A204.1 (cell line): ENCODE data around the gene HOXA7.

Source experiments
- FAIRE-seq: peaks from 2 replicates; lab custom pipeline; 2012; peaks lifted over from hg19 to GRCh38; lab: Jason Lieb, UNC

HOXA7 gene

DNA sequence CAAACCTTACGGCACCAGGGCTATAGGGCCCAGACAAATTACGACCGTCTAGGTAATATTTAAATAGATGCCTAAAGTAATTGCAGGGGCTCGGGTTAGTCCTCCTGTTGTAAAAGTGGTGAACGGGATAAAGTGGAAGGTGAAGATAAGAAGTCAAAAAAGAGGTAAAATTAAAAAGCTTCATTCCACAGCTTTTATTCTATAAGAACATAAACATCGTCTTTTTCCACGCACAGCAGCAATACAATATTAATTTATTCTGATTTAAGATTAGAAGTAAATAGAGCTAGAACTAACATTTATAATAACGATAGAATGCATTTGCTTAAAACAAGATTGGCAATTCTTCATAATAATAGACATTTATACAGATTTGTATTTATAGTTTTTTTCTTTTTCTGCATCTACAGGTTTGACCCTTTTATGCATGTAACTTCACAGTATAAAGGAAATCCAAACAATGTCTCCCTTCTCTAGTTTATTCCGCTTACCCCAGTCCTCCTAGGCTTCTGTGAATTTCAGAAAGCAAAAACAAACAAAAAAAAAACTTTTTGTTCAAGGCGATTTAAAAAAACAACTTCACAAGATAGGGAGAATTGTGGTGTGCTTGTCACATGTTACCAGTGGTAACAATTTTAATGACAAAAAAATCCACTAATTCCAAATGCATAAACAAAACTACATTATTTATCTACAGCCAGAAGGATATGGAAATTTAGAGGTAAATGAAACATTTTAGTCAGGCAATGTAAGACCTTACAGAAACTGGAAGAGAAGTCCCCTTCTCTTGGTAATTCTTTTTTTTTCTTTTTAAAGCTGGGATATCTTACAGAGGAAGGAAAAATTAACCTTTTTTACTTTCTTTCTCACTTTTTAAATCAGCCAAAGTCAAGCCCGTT, 14.2 kb upstream of the HOXA7 start:
- FAIRE-seq: no peak

DNA sequence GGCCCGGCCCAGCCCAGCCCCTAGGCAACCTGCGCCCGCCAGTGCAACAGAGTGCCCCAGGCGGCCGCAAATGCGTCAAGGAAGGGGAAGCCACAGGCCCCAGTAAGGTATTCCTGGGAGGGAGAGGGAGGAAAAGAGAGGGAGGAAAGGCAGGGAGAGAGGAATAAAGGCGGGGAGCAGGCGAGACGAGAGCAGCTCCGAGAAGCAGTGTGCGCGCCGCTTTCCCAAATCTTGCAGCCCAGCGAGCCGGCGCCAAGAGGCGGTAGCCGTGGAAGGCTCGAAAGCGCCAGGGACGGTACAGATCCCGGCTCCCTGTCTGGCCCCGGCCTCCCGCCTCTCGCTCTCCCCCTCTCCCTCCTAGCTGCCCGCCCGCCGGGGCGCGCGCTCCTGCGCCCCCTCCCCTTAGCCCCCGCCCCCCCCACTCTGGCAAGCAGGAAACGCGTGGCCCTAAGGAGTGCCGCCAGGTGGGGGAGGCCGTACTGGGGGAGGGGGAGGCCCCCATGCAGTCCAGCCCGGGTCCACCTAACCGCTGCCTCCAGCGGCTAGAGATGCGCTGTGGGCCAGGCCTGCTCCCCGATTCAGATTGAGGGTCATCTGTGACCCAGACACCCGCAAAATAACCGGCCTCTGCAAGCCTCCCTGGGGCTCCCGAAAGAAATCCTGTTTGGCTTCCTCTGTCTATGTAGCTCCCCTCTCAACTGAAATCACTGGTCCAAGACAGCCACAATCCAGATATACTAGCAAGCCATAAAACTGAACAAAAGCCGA, 13.4 kb upstream of the HOXA7 start:
- no peak for FAIRE-seq

DNA sequence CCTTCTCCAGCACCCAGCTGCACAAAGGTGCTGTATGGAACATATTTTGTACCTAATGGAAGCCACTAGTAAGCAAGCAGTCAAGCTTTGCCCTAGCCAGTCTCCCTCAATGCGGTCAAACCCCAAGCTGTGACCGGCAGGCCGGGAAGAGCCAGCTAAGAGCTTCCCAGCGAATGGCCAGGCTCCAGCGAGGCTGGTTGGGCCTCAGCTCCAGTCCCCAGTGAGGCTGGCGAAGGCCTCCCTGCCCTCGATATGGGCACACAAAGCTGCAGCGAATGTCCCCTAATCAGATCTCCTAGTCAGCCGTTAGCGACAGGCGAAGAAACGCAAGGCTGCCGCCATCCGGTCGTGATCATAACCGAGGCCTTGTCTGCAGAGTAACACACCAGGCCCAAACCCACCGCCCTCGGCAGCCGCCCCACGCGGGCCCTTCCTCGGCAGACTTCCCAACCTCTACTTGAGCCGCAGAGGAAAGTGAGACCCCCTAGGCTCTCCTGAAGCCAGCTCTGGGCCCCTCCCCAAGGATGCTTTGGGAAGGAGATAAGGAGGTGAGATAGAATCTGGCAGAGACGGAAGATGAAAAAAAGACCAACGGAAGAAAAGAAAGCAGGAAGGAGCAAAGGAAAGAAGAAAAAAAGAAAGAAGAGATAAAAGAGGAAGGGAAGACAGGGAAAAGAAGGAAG, 11.9 kb upstream of the HOXA7 start:
- no peak for FAIRE-seq

DNA sequence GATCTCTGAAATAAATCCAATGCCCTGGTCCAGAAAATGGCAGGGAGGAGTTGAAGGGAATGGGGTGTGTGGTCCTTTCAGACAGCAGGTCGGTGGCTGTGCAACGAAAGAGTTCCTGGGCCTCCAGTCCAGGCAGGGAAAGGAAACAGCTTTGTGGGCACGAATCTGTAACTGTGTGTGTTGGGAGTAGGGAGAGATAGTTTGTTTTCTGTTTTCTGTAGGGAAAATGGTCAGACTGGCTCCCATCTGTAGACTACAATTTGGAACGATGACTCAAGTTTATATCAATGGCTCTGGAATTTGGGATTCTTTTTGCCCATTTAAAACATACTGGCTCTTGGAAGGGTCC, 11.4 kb upstream of the HOXA7 start:
- FAIRE-seq: no peak

DNA sequence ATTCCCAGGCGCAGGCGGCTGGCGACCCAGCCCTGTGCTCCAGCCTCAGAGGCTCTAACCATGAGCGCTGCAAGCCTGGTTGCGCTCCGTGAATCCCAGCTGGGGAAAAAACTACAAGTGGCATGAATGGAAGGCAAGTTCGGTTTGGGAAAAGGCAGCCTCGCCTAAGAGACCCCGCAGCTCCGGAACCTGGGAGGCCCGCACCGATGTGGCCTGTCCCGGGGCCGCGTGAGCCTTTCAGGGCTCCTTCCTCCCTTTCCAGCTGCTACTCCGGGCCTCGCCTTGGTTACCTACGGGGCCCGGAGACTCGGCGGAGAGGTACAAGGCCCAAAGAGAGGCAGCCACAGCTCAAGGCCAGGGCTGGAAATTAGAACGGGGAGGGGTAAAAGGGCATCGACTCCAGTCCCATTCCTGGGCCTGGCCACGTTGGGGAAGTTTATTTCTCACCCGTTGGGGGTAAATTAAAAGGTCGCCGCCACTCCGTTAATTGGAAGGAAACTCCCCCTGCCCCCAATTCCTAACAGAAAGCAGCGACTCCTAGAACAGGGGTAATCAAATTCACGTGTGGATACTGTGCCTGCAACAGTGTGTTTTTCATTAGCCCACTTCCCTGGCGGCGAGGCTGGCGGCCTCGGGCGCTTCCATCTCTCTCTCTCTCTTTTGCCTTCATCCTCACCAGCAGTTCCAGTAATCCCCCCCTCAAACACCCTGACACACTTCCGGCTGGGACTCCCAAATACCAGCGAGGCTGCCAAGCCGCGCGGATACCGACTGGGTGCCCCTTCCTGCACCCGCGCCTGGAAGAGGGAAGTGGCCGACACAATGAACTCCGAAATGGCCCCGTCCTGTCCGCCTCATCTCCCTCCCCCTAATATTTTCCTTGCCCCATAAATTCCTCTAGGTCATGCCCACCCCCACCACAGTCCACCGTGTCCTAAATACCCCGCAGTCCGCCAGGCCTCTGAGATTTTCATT, 10.3 kb upstream of the HOXA7 start:
- no peak for FAIRE-seq

DNA sequence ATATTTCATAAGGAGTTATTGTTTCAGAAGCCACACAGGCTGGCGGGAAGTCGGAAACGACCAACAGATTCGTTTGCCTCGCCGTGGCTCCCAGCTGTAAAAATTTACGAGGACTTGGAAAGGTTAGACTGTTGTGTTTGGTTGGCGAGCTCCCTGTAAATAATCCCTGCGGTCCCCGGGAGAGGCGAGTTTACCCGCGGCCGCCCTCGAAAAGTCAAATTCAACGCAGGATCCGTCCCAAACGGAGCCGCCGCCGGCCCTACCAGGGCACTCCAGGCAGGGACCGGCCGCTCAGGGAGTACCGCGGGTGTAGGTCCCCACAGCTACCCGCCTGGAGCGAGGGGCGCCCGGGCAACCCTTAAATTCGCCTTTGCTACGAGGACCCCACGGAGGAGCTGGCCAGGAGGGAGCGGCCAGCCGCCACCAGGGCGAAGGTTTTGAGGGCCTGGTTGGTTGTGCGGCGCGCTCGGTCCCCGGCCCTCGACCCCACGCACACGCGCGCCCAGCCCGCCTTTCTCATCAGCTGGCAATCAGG, 9.6 kb upstream of the HOXA7 start:
- no peak for FAIRE-seq

DNA sequence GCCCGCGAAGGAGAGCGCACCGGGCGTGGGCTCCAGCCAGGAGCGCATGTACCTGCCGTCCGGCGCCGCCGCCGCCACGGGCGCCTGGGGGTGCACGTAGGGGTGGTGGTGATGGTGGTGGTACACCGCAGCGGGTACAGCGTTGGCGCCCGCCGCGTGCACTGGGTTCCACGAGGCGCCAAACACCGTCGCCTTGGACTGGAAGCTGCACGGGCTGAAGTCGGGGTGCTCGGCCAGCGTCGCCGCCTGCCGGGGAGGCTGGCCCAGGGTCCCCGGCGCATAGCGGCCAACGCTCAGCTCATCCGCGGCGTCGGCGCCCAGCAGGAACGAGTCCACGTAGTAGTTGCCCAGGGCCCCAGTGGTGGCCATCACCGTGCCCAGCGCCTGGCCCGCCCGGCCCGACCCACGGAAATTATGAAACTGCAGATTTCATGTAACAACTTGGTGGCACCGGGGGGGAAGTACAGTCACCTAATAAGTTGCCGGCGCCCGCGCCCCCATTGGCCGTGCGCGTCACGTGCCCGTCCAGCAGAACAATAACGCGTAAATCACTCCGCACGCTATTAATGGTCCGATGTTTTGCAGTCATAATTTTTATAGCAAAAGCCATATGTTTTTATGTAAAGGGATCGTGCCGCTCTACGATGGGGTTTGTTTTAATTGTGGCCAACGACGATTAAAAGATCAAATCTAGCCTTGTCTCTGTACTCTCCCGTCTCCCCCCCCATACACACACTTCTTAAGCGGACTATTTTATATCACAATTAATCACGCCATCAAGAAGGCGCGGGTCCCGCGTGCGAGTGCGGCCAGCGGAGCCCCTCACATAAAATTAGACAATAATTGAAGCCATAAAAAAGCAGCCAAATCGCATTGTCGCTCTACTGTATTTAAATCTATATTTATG, 8.9 kb upstream of the HOXA7 start, which contains the start of gene HOXA9:
HOXA9 (minus strand) TSS at position 449 of the 907 bp plus-strand sequence; CDS start at position 369, 80 bp downstream.
- FAIRE-seq: no peak

DNA sequence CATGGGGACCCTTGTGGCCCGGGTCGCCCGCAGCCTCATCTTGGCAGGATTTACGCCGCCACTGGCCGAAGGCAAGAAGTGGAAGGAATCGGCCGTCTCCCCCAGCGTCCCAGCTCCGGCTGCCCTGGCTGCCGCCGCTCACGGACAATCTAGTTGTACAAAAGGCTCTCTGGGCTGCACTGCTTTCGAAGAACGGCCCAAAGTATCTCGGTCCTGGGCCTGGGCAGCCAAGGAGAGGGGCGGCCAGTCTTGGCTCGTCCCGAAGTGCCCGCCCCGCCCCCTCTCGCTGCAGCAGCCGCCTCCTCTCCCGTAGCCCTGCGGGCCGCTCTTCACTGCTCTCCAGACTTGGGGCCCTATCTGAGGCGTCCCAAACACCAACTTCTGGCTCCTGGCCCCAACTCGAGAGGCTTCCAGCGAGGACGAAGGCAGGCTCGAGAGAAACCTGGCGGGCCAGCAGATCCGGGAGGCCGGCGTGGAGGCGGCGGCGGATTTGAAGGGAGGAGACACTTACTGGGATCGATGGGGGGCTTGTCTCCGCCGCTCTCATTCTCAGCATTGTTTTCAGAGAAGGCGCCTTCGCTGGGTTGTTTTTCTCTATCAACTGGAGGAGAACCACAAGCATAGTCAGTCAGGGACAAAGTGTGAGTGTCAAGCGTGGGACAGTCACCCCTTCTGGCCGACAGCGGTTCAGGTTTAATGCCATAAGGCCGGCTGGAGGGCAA, 8.1 kb upstream of the HOXA7 start:
- FAIRE-seq: no peak

DNA sequence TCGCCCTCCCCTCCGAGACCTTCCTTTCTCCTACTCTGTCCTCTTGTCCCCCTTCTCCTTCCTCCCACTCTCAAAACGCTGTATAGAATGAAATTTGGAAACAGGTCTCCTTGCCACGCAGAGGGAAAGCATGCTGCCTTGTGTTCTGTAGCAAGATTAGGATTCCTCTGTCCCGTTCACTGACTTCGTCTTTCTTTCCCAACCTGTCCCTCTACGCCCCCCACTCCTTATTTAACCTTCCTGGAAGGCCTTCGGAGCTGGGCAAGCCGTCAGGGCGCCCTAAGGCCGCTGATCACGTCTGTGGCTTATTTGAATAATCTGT, 7.5 kb upstream of the HOXA7 start:
- no peak for FAIRE-seq

DNA sequence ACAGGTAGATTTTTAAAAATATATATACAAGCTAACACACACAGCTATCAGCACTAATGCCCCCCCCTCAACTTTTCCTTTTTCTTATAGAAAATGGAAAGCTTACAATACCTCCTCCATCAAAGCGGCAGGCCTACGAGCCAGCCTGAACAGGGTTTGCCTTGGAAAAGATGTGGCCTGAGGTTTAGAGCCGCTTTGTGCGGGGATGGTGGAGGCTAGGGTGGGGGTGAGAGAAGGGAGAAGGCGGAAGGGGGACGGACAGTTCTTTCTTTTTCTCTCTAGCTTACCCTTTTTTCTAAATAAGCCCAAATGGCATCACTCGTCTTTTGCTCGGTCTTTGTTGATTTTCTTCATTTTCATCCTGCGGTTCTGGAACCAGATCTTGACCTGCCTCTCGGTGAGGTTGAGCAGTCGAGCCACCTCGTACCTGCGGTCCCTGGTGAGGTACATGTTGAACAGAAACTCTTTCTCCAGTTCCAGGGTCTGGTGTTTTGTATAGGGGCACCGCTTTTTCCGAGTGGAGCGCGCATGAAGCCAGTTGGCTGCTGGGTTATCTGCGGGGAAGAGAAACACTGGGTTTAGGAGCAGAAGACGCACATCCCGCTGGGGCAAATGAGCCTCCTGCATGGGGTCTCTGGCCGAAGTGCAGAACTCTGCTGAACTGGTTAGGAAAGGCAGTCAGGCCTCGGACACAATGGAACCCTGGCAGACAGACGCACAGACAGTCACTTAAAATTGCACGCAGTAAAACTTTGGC, 7.0 kb upstream of the HOXA7 start:
- no peak for FAIRE-seq

DNA sequence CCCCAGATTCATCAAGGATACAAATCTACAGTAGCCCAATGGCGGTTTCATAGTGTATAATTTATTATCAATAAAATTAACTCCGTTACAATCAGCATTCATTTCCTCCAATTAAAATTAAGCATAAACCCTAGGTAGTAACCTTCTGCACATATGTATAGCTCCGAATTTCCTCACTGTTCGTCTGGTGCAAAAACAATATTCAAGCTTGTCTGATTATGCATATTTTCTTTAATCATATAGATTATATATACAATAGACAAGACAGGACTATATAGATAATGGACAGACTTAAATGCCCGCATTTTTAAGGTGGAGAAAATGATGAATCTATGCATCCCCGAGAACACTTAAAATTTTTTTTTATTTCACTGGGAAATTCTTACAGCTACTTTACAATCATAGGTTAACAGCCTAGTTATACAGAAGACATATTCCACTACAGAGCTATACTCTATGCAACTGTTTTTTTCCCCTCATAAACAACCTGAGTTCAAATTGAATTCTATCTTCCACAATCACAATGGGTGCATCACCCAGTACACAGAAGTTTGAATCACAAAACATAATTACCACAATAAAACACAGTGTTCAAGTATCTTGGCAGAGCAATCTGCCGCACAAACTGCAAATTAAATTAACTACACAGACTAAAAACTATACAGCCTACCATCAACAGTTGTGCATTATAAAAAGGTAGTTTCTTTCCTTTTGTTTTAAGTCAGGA, 6.2 kb upstream of the HOXA7 start:
- FAIRE-seq: no peak

DNA sequence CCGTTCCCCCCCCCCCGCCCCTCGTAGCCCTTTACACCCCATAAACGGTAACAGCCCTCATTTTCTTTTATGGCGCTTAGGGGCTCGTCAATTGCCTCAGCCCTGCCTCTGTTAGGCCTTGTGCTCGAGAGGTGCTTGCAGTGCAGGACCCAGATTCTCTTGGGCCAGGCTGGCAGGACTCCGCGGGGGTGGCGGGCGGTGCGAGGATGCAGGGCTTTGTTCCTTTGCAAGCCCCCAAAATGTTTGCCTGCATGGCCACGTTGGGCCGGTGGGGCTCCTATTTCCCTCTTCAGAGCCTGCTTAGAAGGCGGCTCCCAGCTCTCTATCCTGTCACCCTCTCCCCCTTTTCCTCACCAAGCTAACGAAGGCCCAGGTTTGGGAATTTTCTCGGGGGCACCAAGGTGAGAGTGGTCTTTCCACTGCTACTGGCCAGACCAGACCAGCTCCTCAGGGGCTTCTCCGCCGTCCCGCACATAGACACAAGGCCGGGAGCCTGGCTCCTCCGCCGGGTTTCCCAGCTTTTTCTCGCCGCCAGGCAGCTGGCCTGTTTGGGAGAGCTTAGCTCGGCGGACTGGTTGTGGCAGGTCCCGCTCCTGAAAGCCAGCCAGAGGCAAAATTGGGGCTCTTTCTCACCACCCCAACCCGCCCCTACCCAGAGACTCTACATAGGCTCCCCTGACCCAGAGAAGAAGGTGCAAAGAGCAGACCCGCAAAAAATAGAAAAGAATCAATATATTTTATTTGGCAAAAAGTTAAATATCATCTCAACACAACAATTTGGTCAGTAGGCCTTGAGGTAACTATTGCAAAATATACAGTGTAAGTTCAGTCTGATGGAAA, 5.5 kb upstream of the HOXA7 start:
- FAIRE-seq: no peak

DNA sequence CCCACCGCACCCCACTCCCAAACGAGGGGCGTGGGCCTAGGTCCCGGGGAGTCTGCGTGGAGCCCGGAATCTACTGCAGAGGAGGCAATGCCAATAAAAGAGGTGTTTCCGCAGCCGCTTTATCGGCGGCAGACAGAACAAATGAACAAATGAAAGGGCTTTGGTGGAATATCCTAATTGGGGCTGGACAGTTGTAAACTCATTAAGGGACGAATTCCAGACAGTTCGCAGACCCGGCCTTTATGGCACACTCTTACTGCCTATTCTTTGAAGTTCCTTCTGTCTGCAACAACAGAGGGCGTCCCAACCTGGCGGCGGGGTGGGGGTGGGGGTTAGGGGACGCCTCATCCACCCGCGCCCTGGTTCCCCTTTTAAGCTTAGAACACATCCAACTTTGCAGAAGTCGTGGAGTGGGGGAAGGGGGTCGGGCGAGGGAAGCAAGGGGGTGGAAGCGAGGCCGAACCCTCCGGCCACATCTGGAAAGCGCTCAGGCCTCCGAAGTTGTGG, 4.8 kb upstream of the HOXA7 start:
- FAIRE-seq: no peak

DNA sequence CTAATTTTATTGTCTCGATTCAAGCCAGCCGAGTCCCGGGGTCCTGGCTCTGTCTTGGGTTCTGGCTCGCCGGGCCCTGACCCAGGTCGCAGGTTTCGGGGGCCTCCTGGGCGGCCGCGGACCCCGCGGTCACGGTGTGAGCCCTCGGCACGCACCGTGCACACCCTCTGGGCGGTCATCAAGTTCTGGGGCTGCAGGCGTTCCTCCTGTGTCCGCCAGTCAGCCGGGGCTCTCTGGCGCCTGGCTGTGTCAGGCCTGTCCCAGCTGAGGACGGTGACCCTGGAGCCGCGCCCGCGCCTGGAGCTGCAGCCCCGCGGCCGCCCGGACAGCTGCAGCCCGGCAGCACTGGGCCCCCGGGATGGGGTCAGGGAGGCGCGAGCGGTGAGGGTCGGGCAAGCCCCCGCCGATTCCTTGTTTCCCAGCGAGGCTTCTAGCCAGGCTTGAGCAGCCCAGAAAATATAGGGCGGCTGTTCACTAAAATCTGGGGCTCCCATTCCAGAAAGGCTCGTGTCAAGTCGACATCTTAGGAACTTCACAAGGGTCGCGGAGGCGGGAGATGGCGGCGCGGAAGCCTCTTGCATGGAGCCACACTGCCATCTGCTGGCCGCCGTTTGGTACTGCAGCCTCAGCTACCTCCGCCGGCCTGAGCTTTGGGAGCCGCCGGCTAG, 4.2 kb upstream of the HOXA7 start:
- peak; percentile 19 for FAIRE-seq

DNA sequence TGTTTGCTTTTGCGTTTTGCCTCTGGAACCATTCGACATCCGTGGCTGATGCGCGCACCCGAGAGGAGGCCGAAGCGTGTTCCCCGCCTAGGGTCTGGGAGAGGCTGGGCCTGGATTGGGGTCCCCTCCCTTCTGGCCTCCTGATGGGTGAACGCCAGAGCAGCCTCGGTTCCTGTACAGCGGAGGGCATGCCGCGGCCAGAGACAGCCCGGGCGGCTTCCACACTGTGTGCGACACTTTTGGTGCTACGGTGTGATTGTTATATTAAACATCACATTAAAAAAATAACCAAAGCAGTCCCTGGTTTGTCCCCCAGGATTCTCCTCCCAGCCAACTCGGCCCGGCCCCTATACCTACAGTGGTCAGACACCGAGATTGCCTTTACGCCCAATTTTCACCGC, 3.7 kb upstream of the HOXA7 start:
- FAIRE-seq: no peak

DNA sequence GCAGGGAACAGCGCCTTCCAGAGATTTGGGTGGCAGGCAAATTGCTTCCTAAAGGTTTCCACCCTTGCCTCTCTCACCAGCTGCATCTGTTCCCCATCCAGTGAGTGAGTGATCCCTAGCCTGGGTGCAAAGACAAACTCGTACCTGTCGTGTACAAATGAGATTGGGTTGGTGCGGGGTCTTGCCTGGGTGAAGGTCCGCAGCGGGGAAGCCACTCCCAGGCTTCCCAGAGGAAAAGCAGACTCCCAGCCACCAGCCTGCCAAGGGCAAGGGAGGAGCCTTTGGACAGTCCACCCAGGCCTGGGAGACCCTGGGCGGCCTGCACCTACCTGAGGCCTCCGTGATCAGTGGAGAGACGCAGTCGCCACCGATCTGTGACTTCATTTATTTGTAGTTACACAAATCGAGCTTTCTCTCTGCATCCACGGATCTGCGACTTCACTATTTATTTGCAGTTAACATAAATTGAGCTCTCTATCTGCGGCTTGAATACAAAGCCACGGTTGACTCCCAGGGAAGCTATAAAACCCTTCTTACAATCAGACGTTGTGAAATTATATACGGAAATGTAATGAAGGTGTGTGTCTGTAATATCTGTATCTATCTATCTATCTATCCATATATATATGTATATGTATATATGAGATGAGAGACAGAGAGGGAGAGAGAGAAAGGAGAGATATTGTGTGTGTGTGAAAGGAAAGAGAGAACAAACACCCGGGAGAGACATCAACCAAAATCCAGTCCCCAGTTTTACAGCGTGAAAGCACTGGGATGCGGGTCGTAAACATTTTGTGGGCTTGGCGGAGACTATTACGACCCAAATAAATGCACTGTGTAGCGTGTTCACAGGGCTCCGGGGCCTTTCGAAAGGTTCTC, 3.0 kb upstream of the HOXA7 start:
- no peak for FAIRE-seq
